GM19025 (cell line): ENCODE measurements around the gene NEMP2.

Experiments
- ATAC-seq: cut with Tn5 transposase; IDR thresholded peaks from one replicate; pipeline ENCODE4 v1.9.1; 2021; ENCODE audit warnings: mild to moderate bottlenecking, low read depth, moderate library complexity; ENCODE audit not compliant: unreplicated experiment

The NEMP2 gene

GRCh38 chr2:190462181-190462580 is 72.3 kb downstream of the NEMP2 start:
- no peak for ATAC-seq

GRCh38 chr2:190460487-190460886 is 74.0 kb downstream of the NEMP2 start:
- no peak for ATAC-seq

GRCh38 chr2:190459881-190460280 is 74.6 kb downstream of the NEMP2 start:
- no peak for ATAC-seq

- no peak for ATAC-seq
Measured at GRCh38 chr2:190458352-190459107, 76.0 kb downstream of the NEMP2 start.

GRCh38 chr2:190457256-190457655 is 77.3 kb downstream of the NEMP2 start:
- ATAC-seq: no peak

- no peak for ATAC-seq
Measured at GRCh38 chr2:190456833-190457232, 77.7 kb downstream of the NEMP2 start.

GRCh38 chr2:190455358-190456095 is 79.0 kb downstream of the NEMP2 start:
- no peak for ATAC-seq

- no peak for ATAC-seq
Measured at GRCh38 chr2:190454795-190455194, 79.7 kb downstream of the NEMP2 start.
